Activated CD8-positive, alpha-beta memory T cell treated with anti-CD3 and anti-CD28 coated beads, Interleukin-2, amount 50 U/mL, for 48 hours (primary cell): ENCODE data around the gene VWA5B1.

Experiments used
- DNase-seq: peaks from one replicate; pipeline ENCODE4 v3.0.0-alpha.2; 2020

VWA5B1 gene

GRCh38 chr1:20323613-20323920 lies 32.9 kb downstream of the VWA5B1 start:
- no peak for DNase-seq

GRCh38 chr1:20324704-20325406 lies 34.2 kb downstream of the VWA5B1 start:
- no peak for DNase-seq

- no peak for DNase-seq
These were observed 34.8 kb downstream of the VWA5B1 start for GRCh38 chr1:20325407-20325843.

- DNase-seq = no peak
These were observed 35.3 kb downstream of the VWA5B1 start for GRCh38 chr1:20325844-20326420.

GRCh38 chr1:20327467-20327866 lies 36.8 kb downstream of the VWA5B1 start:
- no peak for DNase-seq

GRCh38 chr1:20328201-20328600 lies 37.5 kb downstream of the VWA5B1 start:
- DNase-seq = no peak

GRCh38 chr1:20329793-20330542 lies 39.3 kb downstream of the VWA5B1 start:
- no peak for DNase-seq

- no peak for DNase-seq
These were observed 43.4 kb downstream of the VWA5B1 start for GRCh38 chr1:20334103-20334502.

- DNase-seq = no peak
These were observed 45.5 kb downstream of the VWA5B1 start for GRCh38 chr1:20336105-20336605.

- DNase-seq = no peak
These were observed 46.9 kb downstream of the VWA5B1 start for GRCh38 chr1:20337581-20337980.

- DNase-seq = no peak
These were observed 49.3 kb downstream of the VWA5B1 start for GRCh38 chr1:20339811-20340457.

GRCh38 chr1:20342294-20343148 lies 51.8 kb downstream of the VWA5B1 start:
- DNase-seq = no peak

GRCh38 chr1:20343149-20343937 lies 52.7 kb downstream of the VWA5B1 start:
- no peak for DNase-seq

GRCh38 chr1:20343938-20344302 lies 53.2 kb downstream of the VWA5B1 start:
- DNase-seq = no peak

- no peak for DNase-seq
These were observed 54.1 kb downstream of the VWA5B1 start for GRCh38 chr1:20344738-20345137.

GRCh38 chr1:20345419-20345818 lies 54.7 kb downstream of the VWA5B1 start:
- no peak for DNase-seq

GRCh38 chr1:20346433-20346832 lies 55.8 kb downstream of the VWA5B1 start:
- no peak for DNase-seq

GRCh38 chr1:20347699-20348098 lies 57.0 kb downstream of the VWA5B1 start:
- no peak for DNase-seq

GRCh38 chr1:20348326-20348915 lies 57.7 kb downstream of the VWA5B1 start:
- no peak for DNase-seq

GRCh38 chr1:20349561-20349960 lies 58.9 kb downstream of the VWA5B1 start:
- DNase-seq = no peak

GRCh38 chr1:20349971-20350370 lies 59.3 kb downstream of the VWA5B1 start:
- no peak for DNase-seq
